AG04449 (cell line): ENCODE results near the gene SNX27.
"Not testable (repeated sequence)": the region's sequence is repeated elsewhere in the genome, so short reads cannot be mapped to it uniquely, and the experiment has no call there.

Experiments used
- CTCF ChIA-PET: fragments of 350-600 bp; formaldehyde crosslinking; extraction: SDS; loops from one replicate; lab custom pipeline; 2021; ENCODE audit warnings: antibody characterized with exemption; lab: Yijun Ruan, JAX
- POLR2A ChIA-PET: fragments of 400-600, 350-600 bp; formaldehyde crosslinking; extraction: SDS; loops from one replicate; lab custom pipeline; 2020; ENCODE audit warnings: antibody characterized with exemption, inconsistent platforms; lab: Yijun Ruan, JAX
- DNase-seq: peaks from one replicate; pipeline ENCODE4 v3.0.0-alpha.2; 2010; ENCODE audit warnings: low read depth, low spot score
- H3K4me3 ChIP-seq: 2 replicates; pipeline ENCODE4 v1.5.1; 2011; ENCODE audit warnings: low read depth, mild to moderate bottlenecking, control low read depth, low read length
- CTCF ChIP-seq: IDR thresholded peaks from one replicate; pipeline ENCODE4 v1.5.1; 2011; ENCODE audit warnings: mild to moderate bottlenecking, moderate library complexity, low read length, control low read depth, inconsistent platforms; ENCODE audit not compliant: insufficient read depth; ENCODE audit errors: missing control alignments

Gene SNX27

GRCh38 chr1:151593730-151594129 lies 18.1 kb upstream of the SNX27 start:
- no peak overlapping the region for H3K4me3 ChIP-seq
- no peak for TF ChIP-seq CTCF
- ChIA-PET POLR2A (interaction anchor here (0.6 kb wide), 1 partner anchor 66 kb away, joined by 3 read pairs; no protein-coding TSS in a partner anchor), CTCF (interaction anchor here (0.6 to 6.6 kb wide), 47 partner anchors 8 to 408 kb away, joined by 3 to 96 read pairs (median 6); partner anchors contain the start of genes SNX27 and TUFT1)
- no peak for DNase-seq

GRCh38 chr1:151594143-151594625 lies 17.7 kb upstream of the SNX27 start:
- CTCF ChIA-PET: interaction anchor here (0.6 to 6.6 kb wide), 49 partner anchors 9 to 408 kb away, joined by 3 to 96 read pairs (median 6); partner anchors contain the start of genes SNX27 and TUFT1
- POLR2A ChIA-PET: no interaction called here
- no peak overlapping the region for H3K4me3 ChIP-seq
- DNase-seq: no peak
- peak; percentile 83 for TF ChIP-seq CTCF

- no peak for TF ChIP-seq CTCF
- ChIA-PET CTCF (interaction anchor here (0.7 to 6.6 kb wide), 4 partner anchors 8 to 139 kb away, joined by 3 to 96 read pairs (median 18); no protein-coding TSS in a partner anchor), POLR2A (no interaction called here)
- DNase-seq: no peak
- no peak overlapping the region for H3K4me3 ChIP-seq
Measured at GRCh38 chr1:151596166-151596953, 15.5 kb upstream of the SNX27 start.

GRCh38 chr1:151602550-151602949 lies 9.3 kb upstream of the SNX27 start:
- DNase-seq, POLR2A ChIA-PET, H3K4me3 ChIP-seq: not testable (repeated sequence)
- CTCF ChIA-PET: interaction anchor here (0.9 to 6.0 kb wide), 2 partner anchors 8 to 15 kb away, joined by 3 to 96 read pairs; no protein-coding TSS in a partner anchor

- ChIA-PET POLR2A (interaction anchor here (0.6 kb wide), 1 partner anchor 368 kb away, joined by 3 read pairs; no protein-coding TSS in a partner anchor), CTCF (interaction anchor here (1.0 to 6.0 kb wide), 5 partner anchors 10 to 89 kb away, joined by 3 to 96 read pairs (median 4); no protein-coding TSS in a partner anchor)
- no peak for TF ChIP-seq CTCF
- no peak for DNase-seq
- no peak overlapping the region for H3K4me3 ChIP-seq
Measured at GRCh38 chr1:151604291-151604690, 7.6 kb upstream of the SNX27 start.

- ChIA-PET CTCF (interaction anchor here (2.3 to 6.0 kb wide), 2 partner anchors 12 to 18 kb away, joined by 7 to 96 read pairs; no protein-coding TSS in a partner anchor), POLR2A (no interaction called here)
- no peak overlapping the region for H3K4me3 ChIP-seq
- no peak for TF ChIP-seq CTCF
- DNase-seq: no peak
Measured at GRCh38 chr1:151606384-151606783, 5.5 kb upstream of the SNX27 start.
